ENCODE results near the gene FGF7. TPM values are rescaled to one million over a fixed set of nuclear protein-coding genes. Genes with fewer than 3 reads are reported as not detected.
"Not testable (repeated sequence)": the region's sequence is repeated elsewhere in the genome, so short reads cannot be mapped to it uniquely, and the experiment has no call there.

Gene FGF7
- total RNA-seq, 1 donor from 2014 or later = 8.7 TPM

DNA sequence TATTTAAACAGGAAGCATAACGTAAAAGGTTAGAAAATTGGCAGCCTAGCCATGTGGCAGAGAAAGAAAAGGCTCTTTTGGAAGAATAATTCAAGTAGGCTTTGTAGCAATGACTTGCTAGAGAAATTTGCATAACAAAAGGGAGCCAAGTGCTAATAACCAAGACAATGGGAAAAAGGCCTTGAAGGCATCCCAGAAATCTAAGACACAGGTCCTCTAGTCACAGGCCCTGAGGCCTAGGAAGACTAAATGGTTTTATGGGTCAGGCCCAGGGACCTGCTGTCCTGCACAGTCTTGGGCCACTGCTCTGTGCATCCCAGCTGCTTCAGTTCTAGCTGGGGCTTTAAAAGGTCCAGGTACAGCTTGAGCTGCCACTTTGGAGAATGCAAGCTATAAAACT lies 78.5 kb downstream of the FGF7 start:
- H3K9me3 Mint-ChIP-seq = peaks cover 21% of the 10 kb centered on the region
- H3K4me3 Mint-ChIP-seq = no peak overlapping the region
- no peaks in the 10 kb centered on the region for H3K27me3 Mint-ChIP-seq (ENCODE audit: low read depth)
- peaks cover 17% of the 10 kb centered on the region for H3K36me3 Mint-ChIP-seq
- DNase-seq (ENCODE audit: low spot score in 2 of 2, unreplicated experiment in 2 of 2) = no peak
- no peak overlapping the region for H3K27ac Mint-ChIP-seq
- H3K4me1 Mint-ChIP-seq = peaks cover 13% of the 10 kb centered on the region
- TF ChIP-seq, protein P1, sequence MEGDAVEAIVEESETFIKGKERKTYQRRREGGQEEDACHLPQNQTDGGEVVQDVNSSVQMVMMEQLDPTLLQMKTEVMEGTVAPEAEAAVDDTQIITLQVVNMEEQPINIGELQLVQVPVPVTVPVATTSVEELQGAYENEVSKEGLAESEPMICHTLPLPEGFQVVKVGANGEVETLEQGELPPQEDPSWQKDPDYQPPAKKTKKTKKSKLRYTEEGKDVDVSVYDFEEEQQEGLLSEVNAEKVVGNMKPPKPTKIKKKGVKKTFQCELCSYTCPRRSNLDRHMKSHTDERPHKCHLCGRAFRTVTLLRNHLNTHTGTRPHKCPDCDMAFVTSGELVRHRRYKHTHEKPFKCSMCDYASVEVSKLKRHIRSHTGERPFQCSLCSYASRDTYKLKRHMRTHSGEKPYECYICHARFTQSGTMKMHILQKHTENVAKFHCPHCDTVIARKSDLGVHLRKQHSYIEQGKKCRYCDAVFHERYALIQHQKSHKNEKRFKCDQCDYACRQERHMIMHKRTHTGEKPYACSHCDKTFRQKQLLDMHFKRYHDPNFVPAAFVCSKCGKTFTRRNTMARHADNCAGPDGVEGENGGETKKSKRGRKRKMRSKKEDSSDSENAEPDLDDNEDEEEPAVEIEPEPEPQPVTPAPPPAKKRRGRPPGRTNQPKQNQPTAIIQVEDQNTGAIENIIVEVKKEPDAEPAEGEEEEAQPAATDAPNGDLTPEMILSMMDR (IDR thresholded peaks at IDR 0.05; ENCODE audit: unreplicated experiment) = no peak

DNA sequence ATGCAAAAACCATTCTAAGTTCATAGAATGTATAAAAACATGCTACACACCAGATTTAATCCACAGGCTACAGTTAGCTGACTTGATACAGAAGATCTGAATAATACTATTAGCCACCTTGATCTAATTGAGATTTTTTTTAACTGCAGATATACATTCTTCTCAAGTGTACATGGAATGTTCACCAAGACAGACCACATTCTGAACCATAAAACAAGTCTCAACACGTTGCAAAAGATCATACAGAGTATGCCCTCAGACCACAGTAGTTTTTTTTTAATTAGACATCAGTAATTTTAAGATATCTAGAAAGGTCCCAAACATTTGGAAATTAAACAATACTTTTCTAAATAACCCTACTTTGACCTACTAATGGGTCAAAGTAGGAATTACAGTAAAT lies 83.3 kb downstream of the FGF7 start:
- TF ChIP-seq, protein P1 (IDR thresholded peaks at IDR 0.05; ENCODE audit: unreplicated experiment) = no peak
- DNase-seq (ENCODE audit: low spot score in 2 of 2, unreplicated experiment in 2 of 2) = no peak
- no peaks in the 10 kb centered on the region for H3K27me3 Mint-ChIP-seq (ENCODE audit: low read depth)
- H3K4me3 Mint-ChIP-seq = no peak overlapping the region
- H3K36me3 Mint-ChIP-seq = peaks cover 11% of the 10 kb centered on the region
- H3K9me3 Mint-ChIP-seq = peaks cover 15% of the 10 kb centered on the region
- H3K4me1 Mint-ChIP-seq = no peaks in the 10 kb centered on the region
- H3K27ac Mint-ChIP-seq = no peak overlapping the region

DNA sequence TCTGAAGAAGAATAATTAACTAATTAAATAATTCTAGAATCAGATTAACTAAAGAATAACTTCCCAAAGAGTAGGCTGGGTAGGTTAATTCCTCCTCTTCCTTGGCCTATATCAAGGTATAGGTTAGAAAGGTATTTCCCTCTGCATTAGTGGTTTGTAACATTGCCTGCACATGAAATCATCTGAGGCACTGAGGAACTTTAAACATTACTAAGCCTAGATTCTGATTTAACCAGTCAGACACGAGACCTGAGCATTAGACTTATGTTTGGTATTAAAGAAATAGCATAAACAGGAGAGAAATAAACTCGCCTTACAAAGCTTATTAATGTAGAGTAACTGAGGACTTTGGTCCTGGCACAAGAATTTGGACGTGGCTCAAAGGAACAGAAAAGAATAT lies 84.2 kb downstream of the FGF7 start:
- DNase-seq (ENCODE audit: low spot score in 2 of 2, unreplicated experiment in 2 of 2) = no peak
- Mint-ChIP-seq H3K4me1 (no peaks in the 10 kb centered on the region), H3K9me3 (peaks cover 11% of the 10 kb centered on the region), H3K36me3 (peaks cover 10% of the 10 kb centered on the region), H3K27ac (no peak overlapping the region), H3K4me3 (no peak overlapping the region), H3K27me3 (ENCODE audit: low read depth) (no peaks in the 10 kb centered on the region)
- TF ChIP-seq, protein P1 (IDR thresholded peaks at IDR 0.05; ENCODE audit: unreplicated experiment) = no peak

DNA sequence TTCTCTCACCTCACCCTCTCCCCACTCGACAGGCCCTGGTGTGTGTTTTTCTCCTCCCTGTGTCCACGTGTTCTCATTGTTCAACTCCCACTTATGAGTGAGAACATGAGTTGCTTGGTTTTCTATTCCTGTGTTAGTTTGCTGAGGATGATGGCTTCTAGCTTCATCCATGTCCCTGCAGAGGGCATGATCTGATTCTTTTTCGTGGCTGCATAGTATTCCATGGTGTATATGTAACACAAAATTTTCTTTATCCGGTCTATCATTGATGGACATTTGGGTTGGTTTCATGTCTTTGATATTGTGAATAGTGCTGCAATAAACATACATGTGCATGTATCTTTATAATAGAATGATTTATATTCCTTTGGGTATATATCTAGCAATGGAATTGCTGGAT lies 89.7 kb downstream of the FGF7 start:
- DNase-seq (ENCODE audit: low spot score in 2 of 2, unreplicated experiment in 2 of 2); H3K4me1 Mint-ChIP-seq; H3K36me3 Mint-ChIP-seq; H3K9me3 Mint-ChIP-seq; H3K27me3 Mint-ChIP-seq (ENCODE audit: low read depth); H3K4me3 Mint-ChIP-seq; H3K27ac Mint-ChIP-seq: not testable (repeated sequence)

DNA sequence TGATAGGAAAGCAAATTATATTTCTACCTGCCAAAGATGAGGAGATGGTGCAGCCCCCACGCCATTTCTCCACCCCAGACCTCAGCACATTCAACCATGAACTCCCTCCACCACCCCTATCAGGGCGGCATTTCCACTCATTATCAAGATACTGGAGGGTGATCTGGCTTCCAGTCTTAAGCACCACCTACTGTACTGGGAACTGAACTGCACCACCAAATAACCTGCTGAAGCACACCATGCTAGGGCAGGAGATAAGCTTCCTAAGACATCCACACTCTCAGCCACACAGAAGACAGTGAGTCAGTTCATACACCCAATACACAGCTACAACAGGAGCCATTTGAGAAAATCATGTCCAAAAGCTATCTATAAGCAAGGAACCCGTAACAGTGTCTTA lies 98.8 kb downstream of the FGF7 start:
- Mint-ChIP-seq H3K4me1 (peaks cover 10% of the 10 kb centered on the region), H3K27me3 (ENCODE audit: low read depth) (no peaks in the 10 kb centered on the region), H3K4me3 (no peak overlapping the region), H3K9me3 (peaks cover 55% of the 10 kb centered on the region), H3K27ac (no peak overlapping the region), H3K36me3 (peaks cover 18% of the 10 kb centered on the region)
- TF ChIP-seq, protein P1 (IDR thresholded peaks at IDR 0.05; ENCODE audit: unreplicated experiment) = no peak
- DNase-seq (ENCODE audit: low spot score in 2 of 2, unreplicated experiment in 2 of 2) = no peak

DNA sequence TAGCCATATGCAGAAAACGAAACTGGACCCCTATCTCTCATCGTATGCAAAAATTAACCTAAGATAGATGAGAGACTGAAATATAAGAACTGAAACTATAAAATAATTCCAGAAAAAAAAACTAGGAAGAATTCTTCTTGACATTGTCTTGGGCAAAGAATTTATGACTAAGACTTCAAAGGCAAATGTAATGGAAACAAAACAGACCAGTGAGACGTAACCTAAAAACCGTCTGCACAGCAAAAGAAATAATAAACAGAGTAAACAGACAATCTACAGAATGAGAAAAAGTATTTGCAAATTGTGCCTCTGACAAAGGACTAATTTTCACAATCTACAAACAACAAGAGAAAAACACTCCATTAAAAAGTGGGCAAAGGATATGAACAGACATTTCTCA lies 105.2 kb downstream of the FGF7 start:
- Mint-ChIP-seq H3K9me3 (peaks cover 39% of the 10 kb centered on the region), H3K27me3 (ENCODE audit: low read depth) (no peaks in the 10 kb centered on the region), H3K4me3 (no peak overlapping the region), H3K27ac (no peak overlapping the region), H3K4me1 (no peaks in the 10 kb centered on the region), H3K36me3 (peaks cover 11% of the 10 kb centered on the region)
- TF ChIP-seq, protein P1 (IDR thresholded peaks at IDR 0.05; ENCODE audit: unreplicated experiment) = no peak
- DNase-seq (ENCODE audit: low spot score in 2 of 2, unreplicated experiment in 2 of 2) = no peak
